CD4-positive, alpha-beta T cell treated with Interleukin-6 at 100 ng/mL for 8 hours (primary cell): ENCODE results near the gene MIB2.
A peak's percentile ranks its signal among the peaks of the same experiment; 100 is the strongest.
"Not testable (repeated sequence)": the region's sequence is repeated elsewhere in the genome, so short reads cannot be mapped to it uniquely, and the experiment has no call there.

Source experiments
- DNase-seq: peaks from one replicate; pipeline ENCODE4 v3.0.0-alpha.2; 2020; ENCODE audit warnings: mixed read lengths, low spot score

Gene MIB2

GRCh38 chr1:1615256-1616044 lies at the start of gene MIB2:
TSS of gene MIB2 (plus strand) at chr1:1615500. CDS start at chr1:1623453, 7,953 bp downstream.
- DNase-seq, result peak; percentile 99

GRCh38 chr1:1567152-1567875 lies 48.0 kb upstream of the MIB2 start:
- no peak for DNase-seq

- DNase-seq, result no peak
Measured at GRCh38 chr1:1567891-1568291, 47.4 kb upstream of the MIB2 start.

- DNase-seq, result no peak
Measured at GRCh38 chr1:1569341-1569740, 46.0 kb upstream of the MIB2 start.

GRCh38 chr1:1573843-1574720 lies 41.2 kb upstream of the MIB2 start:
- peak; percentile 53 for DNase-seq

GRCh38 chr1:1574721-1575537 lies 40.4 kb upstream of the MIB2 start, which contains the start of gene SSU72:
TSS of gene SSU72 (minus strand) at chr1:1574863. CDS start at chr1:1574557, 306 bp downstream.
- DNase-seq, result peak; percentile 88

- DNase-seq, result no peak
Measured at GRCh38 chr1:1577367-1578011, 37.8 kb upstream of the MIB2 start.

- no peak for DNase-seq
Measured at GRCh38 chr1:1578371-1578940, 36.8 kb upstream of the MIB2 start.

GRCh38 chr1:1582585-1583346 lies 32.5 kb upstream of the MIB2 start:
- DNase-seq, result no peak

- DNase-seq, result no peak
Measured at GRCh38 chr1:1583347-1584010, 31.8 kb upstream of the MIB2 start.

- DNase-seq, result no peak
Measured at GRCh38 chr1:1591452-1591851, 23.8 kb upstream of the MIB2 start.

- no peak for DNase-seq
Measured at GRCh38 chr1:1593834-1594601, 21.3 kb upstream of the MIB2 start.

GRCh38 chr1:1594602-1595260 lies 20.6 kb upstream of the MIB2 start:
- no peak for DNase-seq

GRCh38 chr1:1595341-1595740 lies 20.0 kb upstream of the MIB2 start:
- not testable (repeated sequence) for DNase-seq

- DNase-seq, result no peak
Measured at GRCh38 chr1:1596493-1597274, 18.6 kb upstream of the MIB2 start.

- no peak for DNase-seq
Measured at GRCh38 chr1:1597275-1597930, 17.9 kb upstream of the MIB2 start.
